Measurements from ENCODE around the gene EML1.

Gene EML1

GRCh38 chr14:99792551-99793212 lies 531 bp upstream of the EML1 start:
- no peak for TF ChIP-seq CTCF (IDR thresholded peaks at IDR 0.05; ENCODE audit: low read depth, low read length)
- H3K4me3 ChIP-seq (ENCODE audit: low read depth, low read length): peak overlapping the region; percentile 33
- DNase-seq (ENCODE audit: low read depth, low spot score): peak; percentile 31
- in situ Hi-C loops (cut with HindIII; ENCODE audit: low sequenced_read_pairs): no loop called here

- no peak for TF ChIP-seq CTCF (IDR thresholded peaks at IDR 0.05; ENCODE audit: low read depth, low read length)
- H3K4me3 ChIP-seq (ENCODE audit: low read depth, low read length): peak overlapping the region; percentile 49
- DNase-seq (ENCODE audit: low read depth, low spot score): no peak
- in situ Hi-C loops (cut with HindIII; ENCODE audit: low sequenced_read_pairs): no loop called here
Measured at GRCh38 chr14:99794151-99794780, 1.1 kb downstream of the EML1 start.

- TF ChIP-seq CTCF (IDR thresholded peaks at IDR 0.05; ENCODE audit: low read depth, low read length): no peak
- DNase-seq (ENCODE audit: low read depth, low spot score): no peak
- in situ Hi-C loops (cut with HindIII; ENCODE audit: low sequenced_read_pairs): no loop called here
- no peak overlapping the region for H3K4me3 ChIP-seq (ENCODE audit: low read depth, low read length)
Measured at GRCh38 chr14:99795046-99795445, 1.8 kb downstream of the EML1 start.

- TF ChIP-seq CTCF (IDR thresholded peaks at IDR 0.05; ENCODE audit: low read depth, low read length): no peak
- DNase-seq (ENCODE audit: low read depth, low spot score): no peak
- in situ Hi-C loops (cut with HindIII; ENCODE audit: low sequenced_read_pairs): no loop called here
- no peak overlapping the region for H3K4me3 ChIP-seq (ENCODE audit: low read depth, low read length)
Measured at GRCh38 chr14:99797231-99797630, 4.0 kb downstream of the EML1 start.

GRCh38 chr14:99800781-99801180 lies 7.6 kb downstream of the EML1 start:
- in situ Hi-C loops (cut with HindIII; ENCODE audit: low sequenced_read_pairs): no loop called here
- TF ChIP-seq CTCF (IDR thresholded peaks at IDR 0.05; ENCODE audit: low read depth, low read length): no peak
- no peak for DNase-seq (ENCODE audit: low read depth, low spot score)
- H3K4me3 ChIP-seq (ENCODE audit: low read depth, low read length): no peak overlapping the region

GRCh38 chr14:99802301-99803105 lies 9.3 kb downstream of the EML1 start:
- H3K4me3 ChIP-seq (ENCODE audit: low read depth, low read length): no peak overlapping the region
- no peak for TF ChIP-seq CTCF (IDR thresholded peaks at IDR 0.05; ENCODE audit: low read depth, low read length)
- no peak for DNase-seq (ENCODE audit: low read depth, low spot score)
- in situ Hi-C loops (cut with HindIII; ENCODE audit: low sequenced_read_pairs): no loop called here
